Nephron progenitor cell (in vitro differentiated cells): ENCODE data around the gene USP20.
A peak's percentile ranks its signal among the peaks of the same experiment; 100 is the strongest.

Source experiments
- DNase-seq: peaks from one replicate; pipeline ENCODE4 v3.0.0; 2021
- H3K27ac Mint-ChIP-seq: 2 replicates; pipeline ENCODE4 v1.8.0; 2021; ENCODE audit warnings: mild to moderate bottlenecking, moderate library complexity, mixed read lengths
- H3K27me3 Mint-ChIP-seq: 2 replicates; pipeline ENCODE4 v1.8.0; 2021; ENCODE audit warnings: mild to moderate bottlenecking, low read depth, mixed read lengths; ENCODE audit not compliant: poor library complexity
- H3K36me3 Mint-ChIP-seq: 2 replicates; pipeline ENCODE4 v1.8.0; 2021; ENCODE audit warnings: low read depth, mixed read lengths
- H3K4me1 Mint-ChIP-seq: 2 replicates; pipeline ENCODE4 v1.8.0; 2021; ENCODE audit warnings: mixed read lengths
- H3K4me3 Mint-ChIP-seq: 2 replicates; pipeline ENCODE4 v1.8.0; 2021; ENCODE audit warnings: mild to moderate bottlenecking, moderate library complexity, mixed read lengths
- H3K9me3 Mint-ChIP-seq: 2 replicates; pipeline ENCODE4 v1.8.0; 2021; ENCODE audit warnings: mild to moderate bottlenecking, moderate library complexity, mixed read lengths
- TF ChIP-seq, protein P1 (sequence below): fragments of 200-600 bp; sonication (generic); IDR thresholded peaks from 2 replicates; pipeline ENCODE4 v1.5.0; 2021; ENCODE audit warnings: antibody characterized with exemption

USP20 gene

DNA sequence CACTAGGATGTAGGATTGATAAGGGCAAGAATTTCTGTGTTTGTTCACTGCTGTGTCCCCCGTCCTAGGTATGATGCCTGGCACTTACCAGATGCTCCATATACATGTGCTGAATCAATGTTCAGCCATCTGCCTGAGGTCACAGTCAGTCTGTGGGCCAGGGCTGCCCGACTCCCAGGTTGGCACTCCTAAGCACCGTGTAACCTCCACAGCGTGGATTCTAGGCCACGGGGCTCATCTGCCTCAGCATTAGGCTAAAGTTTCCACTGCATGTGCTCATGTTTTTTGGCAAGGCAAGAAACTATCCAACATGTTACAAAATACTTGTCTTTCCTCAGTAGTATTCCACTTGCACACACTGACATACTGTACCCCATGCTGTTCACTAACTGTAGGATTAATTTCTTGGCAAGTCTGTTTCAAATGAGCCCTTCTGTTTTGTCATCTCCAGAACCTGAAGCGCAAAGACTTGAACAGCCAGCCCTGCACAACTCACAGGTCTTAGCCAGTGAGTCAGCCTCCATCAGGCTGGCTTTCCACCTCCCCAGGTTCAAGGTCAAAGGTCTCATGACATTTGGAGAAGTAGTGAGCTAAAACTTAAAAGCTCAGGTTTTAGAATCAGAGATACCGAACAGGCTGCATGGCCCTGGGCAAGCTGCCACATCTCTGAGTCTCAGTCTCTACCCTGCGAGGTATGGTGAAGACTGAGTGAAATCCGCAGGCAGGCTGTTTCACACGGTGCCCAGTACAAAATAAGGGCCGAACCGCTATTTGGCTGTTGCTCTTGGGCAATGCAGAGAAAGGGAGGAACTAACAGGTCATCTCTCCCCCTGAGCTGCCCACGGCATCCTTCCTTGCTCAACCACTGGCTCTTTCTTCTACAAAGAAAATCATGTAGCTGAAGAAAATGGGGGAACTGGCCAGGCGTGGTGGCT, 18.5 kb upstream of the USP20 start:
- TF ChIP-seq, protein P1, sequence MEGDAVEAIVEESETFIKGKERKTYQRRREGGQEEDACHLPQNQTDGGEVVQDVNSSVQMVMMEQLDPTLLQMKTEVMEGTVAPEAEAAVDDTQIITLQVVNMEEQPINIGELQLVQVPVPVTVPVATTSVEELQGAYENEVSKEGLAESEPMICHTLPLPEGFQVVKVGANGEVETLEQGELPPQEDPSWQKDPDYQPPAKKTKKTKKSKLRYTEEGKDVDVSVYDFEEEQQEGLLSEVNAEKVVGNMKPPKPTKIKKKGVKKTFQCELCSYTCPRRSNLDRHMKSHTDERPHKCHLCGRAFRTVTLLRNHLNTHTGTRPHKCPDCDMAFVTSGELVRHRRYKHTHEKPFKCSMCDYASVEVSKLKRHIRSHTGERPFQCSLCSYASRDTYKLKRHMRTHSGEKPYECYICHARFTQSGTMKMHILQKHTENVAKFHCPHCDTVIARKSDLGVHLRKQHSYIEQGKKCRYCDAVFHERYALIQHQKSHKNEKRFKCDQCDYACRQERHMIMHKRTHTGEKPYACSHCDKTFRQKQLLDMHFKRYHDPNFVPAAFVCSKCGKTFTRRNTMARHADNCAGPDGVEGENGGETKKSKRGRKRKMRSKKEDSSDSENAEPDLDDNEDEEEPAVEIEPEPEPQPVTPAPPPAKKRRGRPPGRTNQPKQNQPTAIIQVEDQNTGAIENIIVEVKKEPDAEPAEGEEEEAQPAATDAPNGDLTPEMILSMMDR = no peak
- H3K27me3 Mint-ChIP-seq = peaks cover 3% of the 10 kb centered on the region
- no peak overlapping the region for H3K27ac Mint-ChIP-seq
- no peak for DNase-seq
- no peak overlapping the region for H3K4me3 Mint-ChIP-seq
- no peaks in the 10 kb centered on the region for H3K9me3 Mint-ChIP-seq
- peaks cover 43% of the 10 kb centered on the region for H3K36me3 Mint-ChIP-seq
- no peaks in the 10 kb centered on the region for H3K4me1 Mint-ChIP-seq

DNA sequence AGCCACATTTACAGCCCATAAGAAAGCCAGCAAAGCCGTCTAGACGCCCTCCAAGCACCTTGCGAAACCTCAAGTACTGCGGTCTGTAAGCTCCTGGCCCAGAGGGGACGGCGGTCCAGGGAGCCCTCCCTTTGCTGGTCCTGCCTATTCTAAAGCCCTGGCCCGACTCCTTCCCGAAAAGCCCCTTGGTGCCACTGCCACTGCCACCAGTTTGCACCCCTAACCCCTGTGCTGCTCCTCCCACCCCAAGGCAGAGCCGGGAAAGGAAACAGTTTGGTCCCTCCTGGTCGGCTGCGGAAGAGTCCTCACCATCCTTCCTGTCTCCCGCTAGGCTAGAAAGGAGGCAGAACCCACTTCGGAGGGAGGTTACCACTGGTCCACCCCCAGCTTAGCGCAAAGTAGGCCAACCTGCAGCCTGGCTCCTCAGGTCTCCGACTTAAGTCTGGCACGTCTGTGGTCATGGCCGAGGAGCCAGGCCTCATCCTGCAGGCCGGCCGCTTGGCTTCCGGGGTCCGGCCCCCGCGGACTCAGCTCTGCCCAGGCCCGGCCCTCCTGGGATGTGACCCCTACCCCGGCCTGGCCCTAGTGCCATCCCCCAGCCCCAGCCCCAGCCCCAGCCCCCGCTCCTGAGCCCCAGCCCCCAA, 12.2 kb upstream of the USP20 start:
- H3K36me3 Mint-ChIP-seq = peaks cover 28% of the 10 kb centered on the region
- no peaks in the 10 kb centered on the region for H3K27me3 Mint-ChIP-seq
- TF ChIP-seq, protein P1 = no peak
- H3K4me3 Mint-ChIP-seq = peak overlapping the region; percentile 87
- peak; percentile 37 for DNase-seq
- no peaks in the 10 kb centered on the region for H3K9me3 Mint-ChIP-seq
- H3K27ac Mint-ChIP-seq = peak overlapping the region; percentile 45
- H3K4me1 Mint-ChIP-seq = peaks cover 12% of the 10 kb centered on the region

DNA sequence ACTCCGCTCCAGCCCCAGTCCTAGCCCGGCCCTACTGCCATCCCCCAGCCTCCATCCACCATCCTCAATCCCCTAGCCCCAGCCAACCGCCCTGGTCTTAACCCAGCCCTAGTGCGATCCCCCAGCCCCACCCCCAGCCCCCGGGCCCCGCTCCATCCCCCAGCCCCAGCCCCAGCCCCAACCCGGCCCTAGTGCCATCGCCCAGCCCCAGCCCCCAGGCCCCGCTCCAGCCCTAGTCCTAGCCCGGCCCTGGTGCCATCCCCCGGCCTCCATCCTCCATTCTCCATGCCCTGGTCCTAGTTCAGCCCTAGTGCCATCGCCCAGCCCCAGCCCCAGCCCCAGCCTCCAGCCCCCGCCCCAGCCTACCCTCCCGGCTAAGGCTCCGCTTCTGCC, 11.7 kb upstream of the USP20 start:
- TF ChIP-seq, protein P1 = no peak
- H3K9me3 Mint-ChIP-seq = no peaks in the 10 kb centered on the region
- H3K4me3 Mint-ChIP-seq = peak overlapping the region; percentile 87
- no peak overlapping the region for H3K27ac Mint-ChIP-seq
- no peak for DNase-seq
- H3K36me3 Mint-ChIP-seq = peaks cover 24% of the 10 kb centered on the region
- peaks cover 12% of the 10 kb centered on the region for H3K4me1 Mint-ChIP-seq
- H3K27me3 Mint-ChIP-seq = no peaks in the 10 kb centered on the region

DNA sequence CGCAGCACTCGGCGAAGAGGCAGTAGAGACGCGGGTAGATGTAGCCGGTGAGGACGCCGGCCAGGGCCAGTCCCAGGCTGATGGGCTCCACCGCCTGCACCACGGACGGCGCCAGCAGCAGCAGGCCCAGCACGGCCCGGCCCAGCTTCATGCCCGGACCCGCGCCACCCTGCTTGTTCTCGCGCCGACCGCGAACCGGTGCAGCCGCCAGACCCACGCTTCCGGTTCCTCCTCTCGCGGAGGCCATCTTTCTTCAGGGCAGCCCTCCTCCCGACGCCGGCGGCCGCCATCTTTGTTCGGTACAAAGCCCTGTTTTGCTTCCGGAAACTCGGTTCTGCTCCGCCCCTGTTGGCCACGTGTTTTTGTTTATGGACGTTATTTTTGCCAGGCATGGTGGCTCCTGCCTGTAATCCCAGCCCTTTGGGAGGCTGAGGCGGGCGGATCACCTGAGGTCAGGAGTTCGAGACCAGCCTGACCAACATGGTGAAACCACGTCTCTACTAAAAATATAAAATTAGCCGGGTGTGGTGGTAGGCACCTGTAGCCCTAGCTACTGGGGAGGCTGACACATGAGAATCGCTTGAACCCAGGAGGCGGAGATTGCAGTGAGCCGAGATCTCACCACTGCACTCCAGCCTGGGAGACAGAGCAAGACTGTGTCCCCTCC, 11.2 kb upstream of the USP20 start, which contains the start of gene TOR1A:
Gene TOR1A (minus strand): TSS at position 202 of the 667 bp plus-strand sequence. CDS start 51 bp downstream, at position 151.
- H3K36me3 Mint-ChIP-seq = peaks cover 20% of the 10 kb centered on the region
- TF ChIP-seq, protein P1 = no peak
- no peaks in the 10 kb centered on the region for H3K27me3 Mint-ChIP-seq
- peak within 1 kb of the TSS; percentile 87 for H3K4me3 Mint-ChIP-seq
- peak within 1 kb of the TSS; percentile 72 for H3K27ac Mint-ChIP-seq
- peaks cover 12% of the 10 kb centered on the region for H3K4me1 Mint-ChIP-seq
- no peaks in the 10 kb centered on the region for H3K9me3 Mint-ChIP-seq
- peak; percentile 91 for DNase-seq

DNA sequence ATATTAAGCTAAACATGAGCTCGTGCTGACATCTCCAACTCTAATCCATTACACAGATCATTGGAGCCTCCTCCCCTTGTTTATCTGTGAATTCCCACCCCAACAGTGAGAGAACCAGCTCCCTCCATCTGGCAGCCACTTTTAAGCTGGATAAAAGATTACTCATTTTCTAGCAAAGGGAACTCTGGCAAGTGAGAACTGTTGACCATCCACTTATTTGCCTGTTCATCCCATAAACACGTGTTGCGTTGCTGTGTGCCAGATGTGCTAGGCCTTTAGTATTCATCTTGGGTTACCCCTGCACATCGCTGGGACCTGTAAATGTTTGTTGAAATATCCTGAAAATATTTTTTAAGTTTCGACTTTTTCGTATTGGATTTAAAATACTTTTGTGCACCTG, 8.9 kb upstream of the USP20 start:
- H3K9me3 Mint-ChIP-seq = no peaks in the 10 kb centered on the region
- no peak overlapping the region for H3K4me3 Mint-ChIP-seq

More for the DNA sequence above, 8.9 kb upstream of the USP20 start:
- no peak overlapping the region for H3K27ac Mint-ChIP-seq
- peaks cover 33% of the 10 kb centered on the region for H3K36me3 Mint-ChIP-seq
- no peak for DNase-seq
- H3K27me3 Mint-ChIP-seq = no peaks in the 10 kb centered on the region
- H3K4me1 Mint-ChIP-seq = peaks cover 12% of the 10 kb centered on the region
- TF ChIP-seq, protein P1 = no peak
